Measurements from ENCODE around the gene NCOA3. TPM values are rescaled to one million over a fixed set of nuclear protein-coding genes. Genes with fewer than 3 reads are reported as not detected.
"Not testable (repeated sequence)": the region's sequence is repeated elsewhere in the genome, so short reads cannot be mapped to it uniquely, and the experiment has no call there.

Gene NCOA3
- total RNA-seq, 1 donor from 2014 or later = 24.6 TPM

DNA sequence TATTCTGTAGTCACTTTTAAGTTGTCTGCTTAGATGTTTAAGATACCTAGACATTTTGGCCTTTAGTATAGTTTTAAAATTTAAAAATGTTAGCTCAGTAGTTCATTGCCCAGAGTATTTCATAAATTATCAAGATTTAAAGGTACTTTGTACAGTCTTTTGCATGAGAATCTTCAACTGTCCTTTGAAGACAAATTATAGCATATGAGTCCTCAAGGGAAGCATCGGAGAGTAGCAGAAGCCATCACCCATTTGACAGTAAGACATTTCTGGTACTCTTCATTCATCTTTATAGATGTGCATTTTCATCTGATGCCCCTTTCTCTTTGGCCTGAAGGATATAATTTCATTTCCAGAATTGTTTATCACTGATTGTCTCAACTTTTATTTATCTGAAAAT is 89.5 kb downstream of the NCOA3 start:
- no peaks in the 10 kb centered on the region for H3K9me3 Mint-ChIP-seq (ENCODE audit: unreplicated experiment)
- H3K4me1 Mint-ChIP-seq (ENCODE audit: low read depth, unreplicated experiment) = peaks cover 17% of the 10 kb centered on the region
- no peak overlapping the region for H3K4me3 Mint-ChIP-seq (ENCODE audit: unreplicated experiment)
- no peaks in the 10 kb centered on the region for H3K36me3 Mint-ChIP-seq (ENCODE audit: unreplicated experiment)
- no peak for DNase-seq
- H3K27me3 Mint-ChIP-seq (ENCODE audit: unreplicated experiment) = no peaks in the 10 kb centered on the region
- no peak overlapping the region for H3K27ac Mint-ChIP-seq (ENCODE audit: unreplicated experiment)
- TF ChIP-seq, protein P1, sequence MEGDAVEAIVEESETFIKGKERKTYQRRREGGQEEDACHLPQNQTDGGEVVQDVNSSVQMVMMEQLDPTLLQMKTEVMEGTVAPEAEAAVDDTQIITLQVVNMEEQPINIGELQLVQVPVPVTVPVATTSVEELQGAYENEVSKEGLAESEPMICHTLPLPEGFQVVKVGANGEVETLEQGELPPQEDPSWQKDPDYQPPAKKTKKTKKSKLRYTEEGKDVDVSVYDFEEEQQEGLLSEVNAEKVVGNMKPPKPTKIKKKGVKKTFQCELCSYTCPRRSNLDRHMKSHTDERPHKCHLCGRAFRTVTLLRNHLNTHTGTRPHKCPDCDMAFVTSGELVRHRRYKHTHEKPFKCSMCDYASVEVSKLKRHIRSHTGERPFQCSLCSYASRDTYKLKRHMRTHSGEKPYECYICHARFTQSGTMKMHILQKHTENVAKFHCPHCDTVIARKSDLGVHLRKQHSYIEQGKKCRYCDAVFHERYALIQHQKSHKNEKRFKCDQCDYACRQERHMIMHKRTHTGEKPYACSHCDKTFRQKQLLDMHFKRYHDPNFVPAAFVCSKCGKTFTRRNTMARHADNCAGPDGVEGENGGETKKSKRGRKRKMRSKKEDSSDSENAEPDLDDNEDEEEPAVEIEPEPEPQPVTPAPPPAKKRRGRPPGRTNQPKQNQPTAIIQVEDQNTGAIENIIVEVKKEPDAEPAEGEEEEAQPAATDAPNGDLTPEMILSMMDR (IDR thresholded peaks at IDR 0.05; ENCODE audit: partially characterized antibody, unreplicated experiment) = no peak

DNA sequence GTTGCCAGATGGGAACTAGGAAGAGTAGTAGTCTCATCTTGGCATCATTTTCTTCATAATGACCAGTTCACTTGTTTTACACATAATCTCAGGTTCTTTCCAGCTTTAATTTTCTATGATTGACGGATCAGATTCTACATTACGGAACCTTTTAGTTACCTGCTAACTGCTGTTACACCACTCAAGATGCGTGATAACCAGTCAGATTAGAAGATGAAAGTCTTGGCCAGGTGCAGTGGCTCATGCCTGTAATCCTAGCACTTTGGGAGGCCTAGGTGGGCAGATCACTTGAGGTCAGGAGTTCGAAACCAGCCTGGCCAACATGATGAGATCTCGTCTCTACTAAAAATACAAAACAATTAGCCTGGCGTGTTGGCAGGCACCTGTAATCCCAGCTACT is 92.5 kb downstream of the NCOA3 start:
- TF ChIP-seq, protein P1 (IDR thresholded peaks at IDR 0.05; ENCODE audit: partially characterized antibody, unreplicated experiment) = no peak
- DNase-seq = no peak
- no peak overlapping the region for H3K27ac Mint-ChIP-seq (ENCODE audit: unreplicated experiment)
- no peaks in the 10 kb centered on the region for H3K9me3 Mint-ChIP-seq (ENCODE audit: unreplicated experiment)
- no peaks in the 10 kb centered on the region for H3K36me3 Mint-ChIP-seq (ENCODE audit: unreplicated experiment)
- peaks cover 2% of the 10 kb centered on the region for H3K4me1 Mint-ChIP-seq (ENCODE audit: low read depth, unreplicated experiment)
- H3K27me3 Mint-ChIP-seq (ENCODE audit: unreplicated experiment) = no peaks in the 10 kb centered on the region
- H3K4me3 Mint-ChIP-seq (ENCODE audit: unreplicated experiment) = no peak overlapping the region

DNA sequence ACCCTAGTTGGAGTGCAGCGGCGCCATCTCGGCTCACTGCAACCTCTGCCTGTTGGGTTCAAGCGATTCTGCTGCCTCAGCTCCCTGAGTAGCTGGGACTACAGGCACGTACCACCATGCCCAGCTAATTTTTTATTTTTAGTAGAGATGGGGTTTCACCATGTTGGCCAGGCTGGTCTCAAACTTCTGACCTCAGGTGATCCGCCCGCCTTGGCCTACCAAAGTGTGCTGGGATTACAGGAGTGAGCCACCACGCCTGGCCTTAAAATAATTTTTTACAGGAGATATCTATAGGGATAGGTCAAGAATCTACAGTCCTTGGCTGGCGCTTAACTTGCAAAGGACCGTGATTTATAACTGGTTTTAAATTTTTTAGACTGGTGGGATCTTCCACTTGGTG is 93.5 kb downstream of the NCOA3 start:
- not testable (repeated sequence) for H3K27me3 Mint-ChIP-seq (ENCODE audit: unreplicated experiment); DNase-seq; H3K4me3 Mint-ChIP-seq (ENCODE audit: unreplicated experiment); H3K36me3 Mint-ChIP-seq (ENCODE audit: unreplicated experiment); H3K4me1 Mint-ChIP-seq (ENCODE audit: low read depth, unreplicated experiment); H3K9me3 Mint-ChIP-seq (ENCODE audit: unreplicated experiment); H3K27ac Mint-ChIP-seq (ENCODE audit: unreplicated experiment)

DNA sequence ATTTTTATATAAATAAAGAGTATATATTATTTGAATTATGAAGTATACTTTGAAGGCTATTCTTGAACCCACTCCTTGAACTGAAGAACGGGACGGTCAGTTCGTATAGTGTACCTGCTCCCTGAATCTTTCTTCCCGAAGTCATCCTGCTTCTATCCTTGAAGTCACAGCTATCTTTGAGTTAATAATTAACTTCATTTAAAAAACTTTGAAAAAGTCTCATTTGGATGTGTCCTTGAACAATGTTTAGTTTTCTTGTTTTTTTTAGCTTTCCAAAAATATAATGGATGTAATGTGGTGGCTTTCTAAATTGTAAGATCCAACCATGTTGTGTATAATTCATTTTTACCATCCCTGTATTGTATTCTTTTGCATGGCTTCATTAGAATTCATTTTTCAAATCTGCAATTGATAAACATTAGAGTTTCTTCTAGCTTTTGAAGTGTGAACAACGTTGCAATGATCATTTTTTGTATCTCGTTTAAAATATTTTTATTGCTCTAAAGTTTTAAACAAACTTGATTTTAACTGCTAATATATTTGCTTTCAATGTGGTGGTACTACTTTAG is 94.4 kb downstream of the NCOA3 start:
- no peak for DNase-seq
- H3K27me3 Mint-ChIP-seq (ENCODE audit: unreplicated experiment) = no peaks in the 10 kb centered on the region
- H3K36me3 Mint-ChIP-seq (ENCODE audit: unreplicated experiment) = no peaks in the 10 kb centered on the region
- H3K4me3 Mint-ChIP-seq (ENCODE audit: unreplicated experiment) = no peak overlapping the region
- no peak overlapping the region for H3K27ac Mint-ChIP-seq (ENCODE audit: unreplicated experiment)
- peaks cover 4% of the 10 kb centered on the region for H3K4me1 Mint-ChIP-seq (ENCODE audit: low read depth, unreplicated experiment)
- TF ChIP-seq, protein P1 (IDR thresholded peaks at IDR 0.05; ENCODE audit: partially characterized antibody, unreplicated experiment) = no peak
- peaks cover 2% of the 10 kb centered on the region for H3K9me3 Mint-ChIP-seq (ENCODE audit: unreplicated experiment)

DNA sequence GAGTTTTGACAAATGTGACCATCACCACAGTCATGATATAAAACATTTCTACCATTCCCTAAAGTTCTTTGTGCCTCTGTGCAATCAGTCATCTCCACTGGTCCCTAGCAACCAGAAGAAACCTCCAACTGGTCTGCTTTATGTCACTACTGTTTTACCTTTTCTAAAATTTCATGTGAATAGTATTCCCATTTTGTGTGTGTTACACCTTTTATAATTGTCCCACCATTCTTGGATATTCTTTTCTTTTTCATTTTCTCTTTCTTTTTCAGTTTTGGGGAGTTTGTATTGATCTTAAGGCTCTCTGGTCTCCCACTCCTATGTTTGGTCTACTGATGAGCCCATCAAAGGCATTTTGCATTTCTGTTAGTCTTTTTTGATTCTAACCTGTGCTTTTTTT is 95.4 kb downstream of the NCOA3 start:
- TF ChIP-seq, protein P1 (IDR thresholded peaks at IDR 0.05; ENCODE audit: partially characterized antibody, unreplicated experiment) = no peak
- no peaks in the 10 kb centered on the region for H3K27me3 Mint-ChIP-seq (ENCODE audit: unreplicated experiment)
- peaks cover 3% of the 10 kb centered on the region for H3K9me3 Mint-ChIP-seq (ENCODE audit: unreplicated experiment)
- H3K4me3 Mint-ChIP-seq (ENCODE audit: unreplicated experiment) = no peak overlapping the region
- no peak for DNase-seq
- peaks cover 7% of the 10 kb centered on the region for H3K4me1 Mint-ChIP-seq (ENCODE audit: low read depth, unreplicated experiment)
- H3K36me3 Mint-ChIP-seq (ENCODE audit: unreplicated experiment) = no peaks in the 10 kb centered on the region
- no peak overlapping the region for H3K27ac Mint-ChIP-seq (ENCODE audit: unreplicated experiment)

Measured in glutamatergic neuron (in vitro differentiated cells).